ENCODE data around the gene TRPM7.

TRPM7 gene

DNA sequence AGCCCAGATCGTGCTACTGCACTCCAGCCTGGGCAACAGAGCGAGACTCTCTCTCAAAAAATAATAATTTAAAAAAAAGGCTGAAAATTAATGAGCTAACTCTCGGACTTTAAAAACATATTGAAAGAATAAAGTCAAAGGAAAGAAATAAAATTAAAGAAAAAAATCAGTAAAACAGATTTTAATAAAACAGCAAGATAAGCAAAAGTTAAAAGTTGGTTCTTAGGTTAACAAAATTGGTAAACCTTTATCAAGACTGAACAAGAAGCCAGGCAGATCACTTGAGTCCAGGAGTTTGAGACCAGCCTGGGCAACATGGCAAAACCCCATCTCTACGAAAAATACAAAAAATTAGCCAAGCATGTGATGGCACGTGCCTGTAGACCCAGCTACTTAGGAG, 20.7 kb downstream of the TRPM7 start:
- ChIA-PET CTCF (no interaction called here), POLR2A (no interaction called here)
- no peak for DNase-seq (ENCODE audit: extremely low spot score)
- TF ChIP-seq ELF4 (IDR thresholded peaks at IDR 0.05) (no peak), ZNF384 (IDR thresholded peaks at IDR 0.05) (no peak), BHLHE40 (IDR thresholded peaks at IDR 0.05; ENCODE audit: borderline replicate concordance) (no peak)

DNA sequence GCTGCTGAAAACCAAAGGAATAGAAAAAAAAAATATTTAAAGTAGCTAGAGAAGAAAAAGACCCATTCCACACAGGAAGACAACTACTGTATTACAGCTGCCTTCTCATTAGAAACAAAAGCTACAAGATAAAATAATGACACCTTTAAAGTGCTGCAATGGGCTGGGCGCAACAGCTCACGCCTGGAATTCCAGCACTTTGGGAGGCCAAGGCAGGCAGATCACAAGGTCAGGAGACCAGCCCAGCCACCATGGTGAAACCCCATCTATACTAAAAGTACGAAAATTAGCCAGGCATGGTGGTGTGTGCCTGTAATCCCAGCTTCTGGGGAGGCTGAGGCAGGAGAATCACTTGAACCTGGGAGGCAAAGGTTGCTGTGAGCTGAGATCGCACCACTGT, 31.0 kb downstream of the TRPM7 start:
- ChIA-PET POLR2A (no interaction called here), CTCF (no interaction called here)
- DNase-seq (ENCODE audit: extremely low spot score), result no peak
- no peak for TF ChIP-seq LEF1 (IDR thresholded peaks at IDR 0.05; ENCODE audit: borderline replicate concordance)
- no peak for TF ChIP-seq HDGF (IDR thresholded peaks at IDR 0.05; ENCODE audit: borderline replicate concordance)
- no peak for TF ChIP-seq CTBP1 (IDR thresholded peaks at IDR 0.05; ENCODE audit: borderline replicate concordance)
- no peak for TF ChIP-seq TARDBP (IDR thresholded peaks at IDR 0.05)
- no peak for TF ChIP-seq FOXK2 (IDR thresholded peaks at IDR 0.05)
- TF ChIP-seq ARNT (IDR thresholded peaks at IDR 0.05), result no peak
- TF ChIP-seq SUZ12 (IDR thresholded peaks at IDR 0.05), result no peak
- no peak for TF ChIP-seq ELF4 (IDR thresholded peaks at IDR 0.05)
- TF ChIP-seq, protein P1, sequence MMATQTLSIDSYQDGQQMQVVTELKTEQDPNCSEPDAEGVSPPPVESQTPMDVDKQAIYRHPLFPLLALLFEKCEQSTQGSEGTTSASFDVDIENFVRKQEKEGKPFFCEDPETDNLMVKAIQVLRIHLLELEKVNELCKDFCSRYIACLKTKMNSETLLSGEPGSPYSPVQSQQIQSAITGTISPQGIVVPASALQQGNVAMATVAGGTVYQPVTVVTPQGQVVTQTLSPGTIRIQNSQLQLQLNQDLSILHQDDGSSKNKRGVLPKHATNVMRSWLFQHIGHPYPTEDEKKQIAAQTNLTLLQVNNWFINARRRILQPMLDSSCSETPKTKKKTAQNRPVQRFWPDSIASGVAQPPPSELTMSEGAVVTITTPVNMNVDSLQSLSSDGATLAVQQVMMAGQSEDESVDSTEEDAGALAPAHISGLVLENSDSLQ (IDR thresholded peaks at IDR 0.05), result no peak
- no peak for TF ChIP-seq SP1 (IDR thresholded peaks at IDR 0.05)
- no peak for TF ChIP-seq FOXM1 (IDR thresholded peaks at IDR 0.05; ENCODE audit: borderline replicate concordance)
- TF ChIP-seq BHLHE40 (IDR thresholded peaks at IDR 0.05; ENCODE audit: borderline replicate concordance), result no peak
- TF ChIP-seq L3MBTL2 (conservative IDR thresholded peaks at IDR 0.05), result no peak
- no peak for TF ChIP-seq ZNF384 (IDR thresholded peaks at IDR 0.05)
- TF ChIP-seq FOXA1 (IDR thresholded peaks at IDR 0.05), result no peak
- no peak for TF ChIP-seq NFRKB (IDR thresholded peaks at IDR 0.05)

DNA sequence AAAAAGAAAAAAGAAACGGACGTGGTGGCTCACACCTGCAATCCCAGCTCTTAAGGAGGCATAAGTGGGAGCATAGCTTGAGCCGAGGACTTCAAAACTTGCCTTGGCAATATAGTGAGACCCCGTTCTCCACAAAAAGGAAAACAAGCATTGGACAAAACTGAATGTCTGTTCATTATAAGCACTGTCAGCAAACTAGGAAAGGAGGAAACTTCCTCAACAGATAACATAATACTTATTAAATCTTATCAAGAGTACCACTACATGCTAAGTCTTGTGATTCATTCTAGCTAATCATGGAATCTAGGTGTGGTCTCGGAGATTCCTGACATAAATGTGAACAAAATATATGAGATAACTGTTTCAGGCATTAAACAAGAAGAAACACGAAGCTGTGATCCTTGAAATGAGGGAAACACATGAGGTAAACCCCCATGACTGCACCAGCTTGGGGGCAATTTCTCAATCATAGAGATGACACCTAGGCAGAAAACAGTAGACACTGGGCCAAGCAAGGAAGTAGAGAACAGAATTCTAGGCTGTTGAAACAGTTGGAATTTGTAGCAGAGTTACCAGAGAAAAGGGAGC, 33.3 kb downstream of the TRPM7 start:
- no peak for TF ChIP-seq SUZ12 (IDR thresholded peaks at IDR 0.05)
- TF ChIP-seq L3MBTL2 (conservative IDR thresholded peaks at IDR 0.05), result no peak
- DNase-seq (ENCODE audit: extremely low spot score), result no peak
- POLR2A ChIA-PET, result interaction anchor here (0.6 kb wide), 1 partner anchor 31 kb away, joined by 3 read pairs; no protein-coding TSS in a partner anchor
- CTCF ChIA-PET, result no interaction called here

DNA sequence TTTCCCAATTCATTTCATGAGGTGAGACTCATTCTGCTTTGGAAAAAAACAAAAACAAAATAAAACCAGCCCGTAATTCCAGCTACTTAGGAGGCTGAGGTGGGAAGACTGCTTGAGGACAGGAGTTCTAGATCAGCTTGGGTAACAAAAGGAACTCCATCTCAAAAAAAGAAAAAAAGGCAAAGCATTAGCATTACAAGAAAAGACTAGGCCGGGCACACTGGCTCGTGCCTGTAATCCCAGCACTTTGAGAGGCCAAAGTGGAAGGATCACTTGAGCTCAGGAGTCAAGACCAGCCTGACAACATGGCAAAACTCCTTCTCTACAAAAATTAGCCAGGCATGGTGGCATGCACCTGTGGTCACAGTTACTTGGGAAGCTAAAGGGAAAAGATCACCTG, 33.9 kb downstream of the TRPM7 start:
- ChIA-PET POLR2A (no interaction called here), CTCF (no interaction called here)
- TF ChIP-seq BHLHE40 (IDR thresholded peaks at IDR 0.05; ENCODE audit: borderline replicate concordance) (no peak), FOXK2 (IDR thresholded peaks at IDR 0.05) (no peak), CTBP1 (IDR thresholded peaks at IDR 0.05; ENCODE audit: borderline replicate concordance) (no peak), SUZ12 (IDR thresholded peaks at IDR 0.05) (no peak), LEF1 (IDR thresholded peaks at IDR 0.05; ENCODE audit: borderline replicate concordance) (no peak), TARDBP (IDR thresholded peaks at IDR 0.05) (no peak), ZNF384 (IDR thresholded peaks at IDR 0.05) (no peak), ARNT (IDR thresholded peaks at IDR 0.05) (no peak), NFRKB (IDR thresholded peaks at IDR 0.05) (no peak), FOXM1 (IDR thresholded peaks at IDR 0.05; ENCODE audit: borderline replicate concordance) (no peak)
- TF ChIP-seq, protein P1 (IDR thresholded peaks at IDR 0.05), result no peak
- DNase-seq (ENCODE audit: extremely low spot score), result no peak

DNA sequence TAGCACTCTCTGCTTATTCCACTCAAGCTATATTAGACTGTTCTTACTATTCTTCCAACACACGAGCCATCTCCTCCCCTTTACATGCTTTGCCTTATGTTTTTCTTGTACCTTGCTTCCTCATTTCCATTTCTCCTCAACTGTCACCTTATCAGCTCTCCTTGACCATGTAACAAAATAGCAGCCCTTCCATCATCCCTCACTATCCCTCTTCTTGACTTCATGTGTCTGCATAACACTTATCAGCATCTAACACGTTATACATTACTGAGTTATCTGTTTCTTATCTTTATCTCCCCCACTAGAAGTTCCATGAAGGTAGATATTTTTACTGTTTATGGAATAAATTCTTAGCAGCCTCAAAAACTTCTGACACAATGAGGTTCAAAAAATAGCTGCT, 45.3 kb downstream of the TRPM7 start:
- CTCF ChIA-PET, result no interaction called here
- TF ChIP-seq, protein P1 (IDR thresholded peaks at IDR 0.05), result no peak
- no peak for TF ChIP-seq ZNF384 (IDR thresholded peaks at IDR 0.05)
- no peak for TF ChIP-seq CTBP1 (IDR thresholded peaks at IDR 0.05; ENCODE audit: borderline replicate concordance)
- TF ChIP-seq ELF4 (IDR thresholded peaks at IDR 0.05), result no peak
- no peak for TF ChIP-seq SUZ12 (IDR thresholded peaks at IDR 0.05)
- no peak for TF ChIP-seq ARNT (IDR thresholded peaks at IDR 0.05)
- no peak for TF ChIP-seq L3MBTL2 (conservative IDR thresholded peaks at IDR 0.05)
- TF ChIP-seq BHLHE40 (IDR thresholded peaks at IDR 0.05; ENCODE audit: borderline replicate concordance), result no peak
- TF ChIP-seq SP1 (IDR thresholded peaks at IDR 0.05), result no peak
- no peak for TF ChIP-seq FOXK2 (IDR thresholded peaks at IDR 0.05)
- no peak for TF ChIP-seq TARDBP (IDR thresholded peaks at IDR 0.05)
- no peak for TF ChIP-seq FOXA1 (IDR thresholded peaks at IDR 0.05)
- no peak for TF ChIP-seq FOXM1 (IDR thresholded peaks at IDR 0.05; ENCODE audit: borderline replicate concordance)
- TF ChIP-seq NFRKB (IDR thresholded peaks at IDR 0.05), result no peak
- TF ChIP-seq LEF1 (IDR thresholded peaks at IDR 0.05; ENCODE audit: borderline replicate concordance), result no peak
- TF ChIP-seq HDGF (IDR thresholded peaks at IDR 0.05; ENCODE audit: borderline replicate concordance), result no peak
- POLR2A ChIA-PET, result no interaction called here
- DNase-seq (ENCODE audit: extremely low spot score), result no peak

DNA sequence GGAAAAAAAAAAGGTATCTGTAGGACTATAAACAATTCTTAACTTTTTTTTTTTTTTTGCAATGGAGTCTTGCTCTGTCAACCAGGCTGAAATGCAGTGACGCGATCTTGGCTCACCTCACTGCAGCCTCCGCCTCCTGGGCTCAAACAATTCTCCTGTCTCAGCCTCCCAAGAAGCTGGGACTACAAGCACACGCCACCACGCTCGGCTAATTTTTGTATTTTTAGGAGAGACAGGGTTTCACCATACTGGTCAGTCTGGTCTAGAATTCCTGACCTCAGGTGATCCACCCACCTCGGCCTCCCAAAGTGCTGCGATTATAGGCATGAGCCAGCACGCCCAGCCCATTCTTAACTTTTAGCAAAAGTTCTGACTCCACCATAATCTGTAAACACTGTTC, 50.5 kb downstream of the TRPM7 start:
- ChIA-PET POLR2A (no interaction called here), CTCF (no interaction called here)
- DNase-seq (ENCODE audit: extremely low spot score), result no peak
- TF ChIP-seq SUZ12 (IDR thresholded peaks at IDR 0.05), result no peak
- TF ChIP-seq BHLHE40 (IDR thresholded peaks at IDR 0.05; ENCODE audit: borderline replicate concordance), result no peak
- no peak for TF ChIP-seq SP1 (IDR thresholded peaks at IDR 0.05)
- no peak for TF ChIP-seq TARDBP (IDR thresholded peaks at IDR 0.05)
- no peak for TF ChIP-seq ELF4 (IDR thresholded peaks at IDR 0.05)
- no peak for TF ChIP-seq NFRKB (IDR thresholded peaks at IDR 0.05)
- TF ChIP-seq ZNF384 (IDR thresholded peaks at IDR 0.05), result no peak
- no peak for TF ChIP-seq HDGF (IDR thresholded peaks at IDR 0.05; ENCODE audit: borderline replicate concordance)
- no peak for TF ChIP-seq FOXA1 (IDR thresholded peaks at IDR 0.05)
- TF ChIP-seq L3MBTL2 (conservative IDR thresholded peaks at IDR 0.05), result no peak
- no peak for TF ChIP-seq LEF1 (IDR thresholded peaks at IDR 0.05; ENCODE audit: borderline replicate concordance)
- no peak for TF ChIP-seq CTBP1 (IDR thresholded peaks at IDR 0.05; ENCODE audit: borderline replicate concordance)
- TF ChIP-seq ARNT (IDR thresholded peaks at IDR 0.05), result no peak
- TF ChIP-seq, protein P1 (IDR thresholded peaks at IDR 0.05), result no peak
- TF ChIP-seq FOXM1 (IDR thresholded peaks at IDR 0.05; ENCODE audit: borderline replicate concordance), result no peak
- TF ChIP-seq FOXK2 (IDR thresholded peaks at IDR 0.05), result no peak

Measured in HEK293T (cell line).